Fibroblast of peridontal ligament (primary cell): ENCODE data around the gene KRT74.

Experiments used
- DNase-seq: peaks from one replicate; pipeline ENCODE4 v3.0.0-alpha.2; 2010; ENCODE audit errors: extremely low read depth

The KRT74 gene

GRCh38 chr12:52537101-52537500, 36.5 kb downstream of the KRT74 start:
- no peak for DNase-seq

GRCh38 chr12:52535574-52535973, 38.1 kb downstream of the KRT74 start:
- DNase-seq: no peak

GRCh38 chr12:52534482-52534881, 39.2 kb downstream of the KRT74 start:
- no peak for DNase-seq

GRCh38 chr12:52533686-52534470, 39.8 kb downstream of the KRT74 start:
- no peak for DNase-seq

- DNase-seq: no peak
Observed at GRCh38 chr12:52532636-52533035, 41.0 kb downstream of the KRT74 start.

GRCh38 chr12:52531566-52532300, 41.9 kb downstream of the KRT74 start:
- no peak for DNase-seq

- no peak for DNase-seq
Observed at GRCh38 chr12:52530905-52531304, 42.7 kb downstream of the KRT74 start.

- DNase-seq: no peak
Observed at GRCh38 chr12:52530366-52530765, 43.3 kb downstream of the KRT74 start.

- DNase-seq: no peak
Observed at GRCh38 chr12:52529846-52530245, 43.8 kb downstream of the KRT74 start.

GRCh38 chr12:52529417-52529816, 44.2 kb downstream of the KRT74 start:
- DNase-seq: no peak

GRCh38 chr12:52528641-52529143, 45.0 kb downstream of the KRT74 start:
- DNase-seq: no peak

GRCh38 chr12:52527121-52527800, 46.4 kb downstream of the KRT74 start:
- no peak for DNase-seq

GRCh38 chr12:52526511-52526951, 47.1 kb downstream of the KRT74 start:
- no peak for DNase-seq

- DNase-seq: no peak
Observed at GRCh38 chr12:52525661-52526499, 47.8 kb downstream of the KRT74 start.

GRCh38 chr12:52524898-52525591, 48.6 kb downstream of the KRT74 start:
- DNase-seq: no peak

GRCh38 chr12:52524241-52524897, 49.3 kb downstream of the KRT74 start:
- no peak for DNase-seq

- DNase-seq: no peak
Observed at GRCh38 chr12:52523824-52524223, 49.8 kb downstream of the KRT74 start.

- DNase-seq: no peak
Observed at GRCh38 chr12:52522346-52523011, 51.2 kb downstream of the KRT74 start.

- no peak for DNase-seq
Observed at GRCh38 chr12:52521568-52522266, 51.9 kb downstream of the KRT74 start.
